Uterus (tissue), 2 donors: ENCODE measurements around the gene CDKAL1.

Source experiments
- CTCF ChIP-seq, 4 experiments: fragments of 200-600 bp in 2 of 4; fragments of 450-650 bp in 2 of 4; sonication (generic) in 2 of 4; IDR thresholded peaks; one replicate each; pipeline ENCODE4 v1.5.1; 2016 to 2019; ENCODE audit warnings: antibody characterized with exemption in 4 of 4, mild to moderate bottlenecking in 2 of 4, moderate library complexity in 1 of 4
- POLR2A ChIP-seq, 2 donors: fragments of 450-650 bp; IDR thresholded peaks; one replicate each; pipeline ENCODE4 v1.6.1; 2016; ENCODE audit warnings: antibody characterized with exemption in 2 of 2, mild to moderate bottlenecking in 1 of 2, moderate library complexity in 1 of 2

DNA sequence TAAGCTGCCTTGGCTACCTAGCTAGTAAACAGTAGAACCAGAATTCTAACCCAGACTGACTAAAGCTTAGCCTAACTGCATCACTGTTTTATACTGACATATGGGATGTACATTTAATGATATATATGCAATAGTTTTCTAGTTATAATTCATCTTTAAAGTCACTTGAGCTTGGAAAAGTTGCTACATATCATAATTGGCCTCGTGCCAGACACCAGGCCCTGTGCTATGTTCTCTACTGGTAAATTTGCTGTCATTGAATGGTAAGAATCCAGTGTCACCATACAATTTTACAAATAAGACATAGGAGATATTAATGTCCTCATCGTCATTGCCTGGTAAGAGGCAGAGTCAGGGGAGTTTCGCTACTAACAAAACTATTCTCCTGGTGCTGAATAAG, 396.8 kb downstream of the CDKAL1 start:
- TF ChIP-seq CTCF (IDR thresholded peaks at IDR 0.05) = no peak
- no peak for TF ChIP-seq POLR2A (IDR thresholded peaks at IDR 0.05)
